HEK293T (cell line): ENCODE data around the gene LRMDA.

ENCODE experiments used
- ARNT ChIP-seq: fragments of 450-650 bp; IDR thresholded peaks from 2 replicates; pipeline ENCODE4 v1.6.1; 2017; ENCODE audit warnings: mild to moderate bottlenecking
- BHLHE40 ChIP-seq: fragments of 450-650 bp; IDR thresholded peaks from 2 replicates; pipeline ENCODE4 v1.6.1; 2016; ENCODE audit warnings: mild to moderate bottlenecking, moderate library complexity, borderline replicate concordance
- ELF4 ChIP-seq: fragments of 450-650 bp; IDR thresholded peaks from 2 replicates; pipeline ENCODE4 v1.6.1; 2017; ENCODE audit warnings: antibody characterized with exemption
- FOXA1 ChIP-seq: fragments of 450-650 bp; IDR thresholded peaks from 2 replicates; pipeline ENCODE4 v1.6.1; 2016; ENCODE audit warnings: mild to moderate bottlenecking
- FOXK2 ChIP-seq: fragments of 450-650 bp; IDR thresholded peaks from 2 replicates; pipeline ENCODE4 v1.6.1; 2016; ENCODE audit warnings: mild to moderate bottlenecking
- FOXM1 ChIP-seq: fragments of 450-650 bp; IDR thresholded peaks from 2 replicates; pipeline ENCODE4 v1.6.1; 2017; ENCODE audit warnings: mild to moderate bottlenecking, borderline replicate concordance
- HDGF ChIP-seq: fragments of 450-650 bp; IDR thresholded peaks from 2 replicates; pipeline ENCODE4 v1.6.1; 2017; ENCODE audit warnings: antibody characterized with exemption, borderline replicate concordance
- L3MBTL2 ChIP-seq: fragments of 450-650 bp; conservative IDR thresholded peaks from 2 replicates; pipeline ENCODE4 v1.6.1; 2016; ENCODE audit warnings: mild to moderate bottlenecking
- SP1 ChIP-seq: fragments of 450-650 bp; IDR thresholded peaks from 2 replicates; pipeline ENCODE4 v1.6.1; 2017
- TARDBP ChIP-seq: fragments of 450-650 bp; IDR thresholded peaks from 2 replicates; pipeline ENCODE4 v1.6.1; 2016
- ZNF384 ChIP-seq: fragments of 450-650 bp; IDR thresholded peaks from 2 replicates; pipeline ENCODE4 v1.6.1; 2016
- TF ChIP-seq, protein P1 (sequence below): fragments of 450-650 bp; IDR thresholded peaks from 2 replicates; pipeline ENCODE4 v1.6.1; 2016

DNA sequence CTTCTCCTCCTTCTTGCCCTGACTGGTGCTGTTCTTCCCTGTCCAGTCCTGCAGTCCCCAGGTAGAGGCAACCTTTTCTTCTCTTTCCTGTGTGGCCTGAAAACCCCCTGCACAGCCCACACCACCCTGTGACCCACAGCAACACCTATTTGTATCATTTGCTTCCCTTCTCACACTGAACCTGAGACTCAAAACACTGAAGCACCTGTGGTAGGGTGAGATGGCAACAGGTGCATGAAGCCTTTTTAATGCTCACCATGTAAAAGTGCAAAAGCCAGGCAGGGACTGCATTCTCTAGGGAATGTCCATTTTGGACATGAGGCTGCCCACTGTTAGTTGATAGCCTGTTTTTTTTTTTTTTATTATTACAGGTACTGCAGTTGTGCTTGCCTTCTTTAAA is 71.4 kb downstream of the LRMDA start:
- TF ChIP-seq ARNT: no peak
- no peak for TF ChIP-seq ELF4
- TF ChIP-seq FOXM1: no peak
- TF ChIP-seq L3MBTL2: no peak
- no peak for TF ChIP-seq TARDBP
- no peak for TF ChIP-seq FOXK2
- TF ChIP-seq SP1: no peak
- no peak for TF ChIP-seq HDGF
- no peak for TF ChIP-seq ZNF384
- TF ChIP-seq, protein P1, sequence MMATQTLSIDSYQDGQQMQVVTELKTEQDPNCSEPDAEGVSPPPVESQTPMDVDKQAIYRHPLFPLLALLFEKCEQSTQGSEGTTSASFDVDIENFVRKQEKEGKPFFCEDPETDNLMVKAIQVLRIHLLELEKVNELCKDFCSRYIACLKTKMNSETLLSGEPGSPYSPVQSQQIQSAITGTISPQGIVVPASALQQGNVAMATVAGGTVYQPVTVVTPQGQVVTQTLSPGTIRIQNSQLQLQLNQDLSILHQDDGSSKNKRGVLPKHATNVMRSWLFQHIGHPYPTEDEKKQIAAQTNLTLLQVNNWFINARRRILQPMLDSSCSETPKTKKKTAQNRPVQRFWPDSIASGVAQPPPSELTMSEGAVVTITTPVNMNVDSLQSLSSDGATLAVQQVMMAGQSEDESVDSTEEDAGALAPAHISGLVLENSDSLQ: no peak
- no peak for TF ChIP-seq BHLHE40
- TF ChIP-seq FOXA1: no peak
